Superior temporal gyrus (tissue), 1 donor: ENCODE results near the gene SOSTDC1.
"Not testable (repeated sequence)": the region's sequence is repeated elsewhere in the genome, so short reads cannot be mapped to it uniquely, and the experiment has no call there.

Experiments
- DNase-seq: peaks from one replicate; pipeline ENCODE4 v3.0.0-alpha.2; 2016; ENCODE audit errors: extremely low spot score

SOSTDC1 gene

GRCh38 chr7:16465469-16466361, at the start of gene SOSTDC1:
TSS of gene SOSTDC1 (minus strand) at chr7:16465738. CDS start at chr7:16465668, 70 bp downstream.
- DNase-seq: peak; percentile 57

DNA sequence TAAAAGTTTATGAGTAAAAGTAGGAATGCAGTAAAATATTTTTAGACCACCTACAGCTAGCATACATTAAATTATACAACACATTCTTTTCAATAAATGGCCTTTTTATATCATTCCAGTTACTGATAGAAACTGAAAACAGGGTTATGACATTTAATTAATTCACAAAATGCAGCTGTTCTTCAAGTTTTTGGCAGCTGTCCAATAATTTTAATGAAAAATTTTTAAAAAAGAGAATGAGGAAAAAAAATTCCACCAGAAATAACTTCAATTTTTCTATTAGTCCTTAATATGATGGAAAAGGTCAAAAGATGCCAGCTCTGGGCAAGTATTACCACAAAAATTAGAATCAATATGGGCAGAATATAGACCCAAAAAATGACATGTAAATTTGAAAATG, 49.2 kb upstream of the SOSTDC1 start:
- no peak for DNase-seq

DNA sequence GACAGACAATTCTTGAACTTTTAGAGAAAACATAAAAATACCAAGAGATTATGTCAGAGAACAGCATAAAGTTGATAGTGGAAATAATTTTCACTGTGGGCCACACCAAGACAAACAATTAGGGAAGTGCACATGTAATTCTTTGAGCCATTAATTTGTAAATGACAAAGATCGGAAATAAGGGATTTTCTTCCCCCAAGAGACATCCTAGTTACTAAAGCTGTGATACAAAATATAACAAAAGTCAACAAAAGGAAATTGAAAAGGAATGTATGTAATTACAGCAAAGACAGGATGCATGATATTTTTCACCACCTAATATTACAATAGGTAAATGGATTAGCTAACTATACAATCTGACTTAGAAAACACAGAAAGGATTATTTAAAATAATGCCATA, 48.7 kb upstream of the SOSTDC1 start:
- no peak for DNase-seq

DNA sequence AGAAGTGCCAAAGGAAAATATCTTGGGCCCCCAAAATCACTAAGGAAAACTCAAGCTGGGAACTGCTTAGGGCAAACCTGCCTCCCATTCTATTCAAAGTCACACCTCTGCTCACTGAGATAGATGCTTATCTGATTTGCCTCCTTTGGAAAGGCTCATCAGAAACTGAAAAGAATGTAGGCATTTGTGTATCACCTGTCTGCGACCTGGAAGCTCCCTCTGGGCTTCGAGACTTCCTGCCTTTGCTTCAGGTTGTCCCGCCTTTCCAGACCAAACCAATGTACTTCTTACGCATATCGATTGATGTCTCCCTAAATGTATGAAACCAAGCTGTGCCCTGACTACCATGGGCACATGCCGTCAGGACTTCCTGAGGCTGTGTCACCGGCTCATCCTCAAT, 46.6 kb upstream of the SOSTDC1 start:
- DNase-seq: no peak

DNA sequence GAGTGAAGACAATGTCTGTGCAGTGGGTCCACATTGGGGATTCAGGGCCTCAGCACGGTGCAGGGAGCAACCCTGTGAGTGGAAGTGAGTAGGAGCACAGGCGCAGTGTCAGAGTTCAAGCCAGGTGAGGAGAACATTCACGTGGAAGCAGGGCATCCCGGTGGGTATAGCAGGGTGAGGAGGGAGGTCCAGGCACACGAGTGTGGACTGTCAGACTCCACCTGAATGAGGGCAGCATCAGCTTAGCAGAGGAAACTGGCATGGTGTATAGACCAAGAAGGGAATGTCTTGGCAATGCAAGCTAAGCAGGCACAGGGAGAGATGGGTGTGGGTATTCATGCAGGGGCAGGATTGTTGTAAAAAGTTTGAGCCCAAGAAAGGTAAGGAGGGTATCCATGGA, 45.8 kb upstream of the SOSTDC1 start:
- no peak for DNase-seq

GRCh38 chr7:16509829-16510228, 44.3 kb upstream of the SOSTDC1 start:
- no peak for DNase-seq

GRCh38 chr7:16506422-16506821, 40.9 kb upstream of the SOSTDC1 start:
- DNase-seq: not testable (repeated sequence)

DNA sequence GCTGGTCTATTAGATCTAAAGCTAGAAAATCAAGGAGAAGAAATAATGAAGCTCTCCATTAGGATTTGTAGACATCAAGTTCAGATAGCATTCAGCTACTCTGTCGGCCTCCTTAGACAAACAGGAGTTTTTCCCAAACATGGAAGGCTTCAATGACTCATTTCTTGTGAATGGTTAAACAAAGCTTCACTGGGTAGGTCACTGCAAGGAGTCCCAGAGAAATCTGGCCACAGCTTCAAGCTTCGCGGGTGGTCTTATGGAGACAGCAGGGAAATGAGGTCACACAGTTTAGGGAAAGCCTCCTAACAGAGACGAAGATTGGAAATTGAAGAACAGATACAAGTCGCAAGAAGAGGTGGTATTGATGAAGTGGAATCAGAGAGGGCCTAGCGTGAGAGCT, 38.5 kb upstream of the SOSTDC1 start:
- DNase-seq: no peak

- DNase-seq: no peak
Measured at GRCh38 chr7:16502303-16502702, 36.8 kb upstream of the SOSTDC1 start.

GRCh38 chr7:16498122-16498521, 32.6 kb upstream of the SOSTDC1 start:
- DNase-seq: no peak

DNA sequence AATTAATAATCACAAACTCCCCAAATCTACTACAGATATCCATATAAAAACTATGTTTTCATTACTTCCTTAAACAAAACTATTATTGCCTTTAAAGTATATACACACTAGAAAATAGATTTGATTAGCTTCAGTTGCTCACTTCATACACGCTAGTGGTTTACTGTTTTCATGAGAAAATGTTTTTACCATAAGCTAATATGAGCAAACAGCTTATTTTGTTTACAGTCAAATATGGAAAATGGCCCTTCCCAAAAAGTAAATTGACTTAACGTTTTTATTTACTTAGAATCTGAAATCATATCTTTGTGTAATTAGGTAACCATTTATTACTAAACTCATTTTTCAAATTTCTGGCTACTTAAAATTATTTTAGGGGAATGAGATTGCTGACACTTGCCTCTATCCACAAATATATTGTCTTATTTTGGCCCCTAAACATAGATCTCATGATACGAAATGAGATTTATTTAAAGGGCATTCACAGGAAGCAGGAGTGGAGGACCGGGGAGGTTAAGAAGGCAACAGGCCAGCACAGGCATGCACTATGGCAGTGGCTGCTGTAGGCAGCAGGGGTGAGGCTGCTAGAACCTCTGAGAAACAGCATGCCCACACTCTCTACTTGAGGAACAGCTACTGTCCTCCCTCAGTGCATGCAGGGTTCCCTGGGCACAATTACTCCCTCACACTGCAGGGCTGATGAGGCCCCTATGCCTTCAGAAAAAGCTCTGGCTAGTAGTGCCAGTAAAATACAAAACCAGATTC, 29.6 kb upstream of the SOSTDC1 start:
- no peak for DNase-seq

- DNase-seq: no peak
Measured at GRCh38 chr7:16494551-16494950, 29.0 kb upstream of the SOSTDC1 start.

DNA sequence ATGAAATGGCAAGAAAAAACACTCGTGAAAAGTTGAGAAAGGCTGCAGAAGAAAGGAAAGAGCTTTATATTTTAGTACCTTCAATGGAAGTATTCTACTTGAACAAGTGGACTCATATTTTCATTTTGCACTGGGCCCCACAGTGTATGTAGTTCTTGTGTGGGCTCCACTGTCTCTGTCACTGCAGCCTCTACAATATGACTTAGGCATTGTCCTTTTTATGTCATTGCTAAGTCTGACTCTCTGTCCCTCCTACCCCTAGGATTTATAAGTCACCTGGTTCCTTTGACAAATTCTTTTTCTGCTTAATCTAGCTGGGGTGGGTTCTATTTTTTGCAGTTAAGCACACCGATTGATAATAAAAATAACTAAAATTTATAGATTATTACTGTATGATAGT, 27.7 kb upstream of the SOSTDC1 start:
- DNase-seq: no peak

DNA sequence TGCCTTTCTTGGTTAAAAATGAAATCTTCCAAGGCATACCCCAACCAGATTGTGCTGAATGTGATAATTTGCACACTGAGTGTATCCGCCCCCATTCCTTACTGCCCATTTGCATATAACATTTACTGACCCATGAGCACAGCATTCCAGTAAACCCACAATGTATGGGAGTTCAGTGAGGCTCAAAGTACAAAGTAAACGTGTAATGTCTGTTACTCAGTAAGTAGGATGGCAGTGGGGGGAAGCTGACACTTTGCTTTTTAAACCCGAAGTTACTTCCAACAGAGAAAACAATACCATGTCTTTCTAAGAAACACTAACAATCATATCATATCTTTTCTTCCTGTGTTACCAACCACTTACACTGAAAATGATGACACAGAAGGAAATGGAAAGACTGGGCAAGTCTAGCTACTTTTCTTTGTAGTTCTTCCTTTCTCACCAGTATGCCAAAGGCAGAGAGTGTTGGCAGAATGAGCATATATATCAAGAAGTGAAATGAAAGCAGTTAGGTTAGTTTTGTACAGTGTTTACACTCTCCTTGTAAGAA, 27.1 kb upstream of the SOSTDC1 start:
- DNase-seq: no peak

DNA sequence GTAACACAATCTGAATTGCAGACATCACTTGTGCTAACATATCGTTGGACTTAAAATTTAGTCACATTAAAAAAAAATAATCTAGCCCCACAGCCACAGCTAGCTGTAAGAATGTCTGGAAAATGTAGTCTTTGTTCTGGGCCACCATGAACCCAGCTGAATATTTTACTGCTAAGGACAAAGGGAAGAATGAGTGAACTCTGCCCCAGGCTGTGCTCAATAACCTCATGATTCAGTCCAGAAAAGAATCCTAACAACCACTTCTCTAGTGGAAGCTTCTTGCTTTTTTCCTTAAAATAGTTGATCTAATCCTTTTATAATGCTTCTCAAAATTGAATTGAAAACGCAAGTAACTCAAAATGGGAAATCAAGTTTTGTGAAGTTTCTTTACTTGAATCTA, 25.6 kb upstream of the SOSTDC1 start:
- no peak for DNase-seq

DNA sequence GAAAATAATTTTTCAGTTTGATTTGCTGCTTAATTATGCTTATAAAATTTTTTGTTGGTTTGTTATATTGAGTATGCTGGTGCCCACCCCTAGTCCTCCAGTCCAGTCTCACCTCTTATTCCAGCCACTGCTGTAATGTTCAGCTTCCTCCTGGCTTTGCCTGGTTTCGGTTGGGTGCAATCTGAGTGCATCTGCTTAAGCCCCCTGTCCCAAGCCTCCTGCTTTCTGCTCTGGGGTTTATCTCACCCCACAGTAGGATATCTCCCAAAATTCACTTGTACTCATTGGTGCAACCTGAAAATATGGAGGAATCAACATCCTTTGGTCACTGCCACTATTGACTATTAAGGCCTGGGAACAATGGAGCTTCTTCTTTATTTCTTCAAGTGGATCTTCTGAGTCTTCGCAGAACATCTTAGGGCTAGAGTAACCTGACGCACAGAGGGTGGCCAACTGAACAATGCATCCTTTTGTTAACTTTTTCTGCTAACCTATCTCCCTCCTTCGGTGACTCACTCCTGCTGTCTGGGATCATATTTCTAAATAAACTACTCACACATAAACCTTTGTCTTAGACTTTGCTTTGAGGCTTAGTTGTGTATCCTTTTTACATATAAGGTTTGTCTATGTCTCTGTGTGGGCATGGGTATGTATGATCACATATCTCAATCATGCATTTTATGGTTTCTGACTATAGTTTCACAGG, 19.1 kb upstream of the SOSTDC1 start:
- DNase-seq: no peak

DNA sequence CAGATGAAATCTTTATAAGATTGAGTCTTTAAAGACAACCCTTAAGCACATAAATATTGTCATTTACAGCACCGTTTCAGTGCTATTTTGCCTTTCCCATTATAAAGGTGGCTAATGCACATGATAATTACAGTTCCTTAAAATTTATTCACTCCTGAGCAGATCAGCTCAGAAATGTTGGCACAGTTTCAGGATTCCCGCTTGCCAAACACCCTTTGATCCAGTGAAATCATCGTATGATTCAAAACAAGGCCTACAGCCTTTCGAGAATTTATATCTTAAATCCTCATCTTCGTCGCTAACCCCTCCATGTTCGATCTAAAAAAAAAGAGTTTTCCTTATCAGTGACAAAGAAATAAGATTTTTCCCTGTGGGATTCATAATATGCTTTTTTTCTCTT, 14.1 kb upstream of the SOSTDC1 start:
- no peak for DNase-seq

DNA sequence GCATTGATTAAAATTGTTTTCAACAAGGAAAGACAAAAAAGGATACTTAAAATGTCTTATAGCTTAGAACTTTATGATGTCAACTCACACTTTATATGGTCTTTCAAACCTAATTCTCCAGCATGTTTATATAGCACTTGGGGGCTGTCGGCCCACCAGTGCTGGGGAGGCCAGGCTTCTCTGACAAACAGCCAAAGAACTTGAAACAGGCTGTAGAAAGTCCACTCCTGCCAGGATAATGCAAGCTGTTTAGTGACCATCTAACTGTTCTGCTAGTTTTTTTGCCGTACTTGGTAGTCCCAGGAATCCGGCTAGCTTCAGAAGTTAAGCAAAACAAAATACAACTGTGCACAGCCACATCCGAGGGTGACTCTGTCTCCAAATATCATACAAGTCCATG, 13.6 kb upstream of the SOSTDC1 start:
- DNase-seq: no peak

DNA sequence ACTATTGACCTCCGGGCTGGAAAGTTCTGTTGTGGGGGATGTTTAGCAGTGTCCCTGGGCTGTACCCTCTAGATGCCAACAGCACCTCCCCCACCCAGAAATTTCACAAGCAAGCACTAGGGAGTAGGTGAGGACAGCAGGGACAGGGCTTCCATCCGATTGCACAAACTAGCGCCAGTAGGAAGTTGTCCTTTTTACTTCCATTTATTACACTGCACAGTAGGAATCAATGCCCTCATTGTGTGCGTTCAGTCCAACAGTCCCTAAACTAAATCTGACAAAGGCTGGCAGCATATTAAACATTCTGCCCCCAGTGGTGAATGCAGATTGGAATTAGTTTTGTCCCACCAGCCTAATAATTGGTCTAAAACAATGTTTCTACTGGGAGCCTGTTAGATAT, 6.4 kb upstream of the SOSTDC1 start:
- peak; percentile 58 for DNase-seq

DNA sequence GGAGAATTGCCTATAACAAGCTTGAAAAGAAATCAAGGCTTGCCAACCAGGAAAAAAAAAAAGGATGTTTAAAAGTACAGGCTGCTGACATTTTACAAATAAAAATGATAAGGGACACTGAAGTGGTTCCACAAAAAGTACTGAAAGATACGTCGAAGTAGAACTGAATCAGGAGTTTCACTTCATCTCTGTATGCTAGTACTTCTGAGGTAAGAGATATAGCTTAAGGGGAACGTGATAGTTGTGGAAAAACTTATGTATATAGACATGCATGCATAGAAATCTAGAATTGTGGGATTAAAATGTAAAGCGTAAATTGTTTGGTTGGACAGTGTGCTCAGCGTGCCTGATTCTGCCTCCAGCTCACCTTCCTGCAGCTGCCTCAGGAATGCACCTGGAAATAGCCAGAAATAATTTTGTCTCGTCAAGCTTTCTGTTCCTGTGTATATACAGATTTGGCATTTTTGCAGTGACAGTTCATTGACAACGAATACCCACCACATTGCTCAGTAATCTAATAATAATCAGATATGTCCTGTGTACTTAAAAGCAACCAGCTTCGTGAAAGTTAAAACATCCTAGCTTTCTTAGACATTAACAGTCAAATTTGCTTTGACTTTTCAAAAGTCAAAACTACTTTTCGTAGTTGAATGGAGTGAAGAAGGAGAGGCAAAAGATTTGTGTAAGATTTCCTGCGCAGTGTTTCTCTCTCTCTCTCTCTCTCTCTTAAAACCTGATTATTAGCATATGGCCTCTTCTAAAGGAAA, 1.4 kb downstream of the SOSTDC1 start:
- no peak for DNase-seq

DNA sequence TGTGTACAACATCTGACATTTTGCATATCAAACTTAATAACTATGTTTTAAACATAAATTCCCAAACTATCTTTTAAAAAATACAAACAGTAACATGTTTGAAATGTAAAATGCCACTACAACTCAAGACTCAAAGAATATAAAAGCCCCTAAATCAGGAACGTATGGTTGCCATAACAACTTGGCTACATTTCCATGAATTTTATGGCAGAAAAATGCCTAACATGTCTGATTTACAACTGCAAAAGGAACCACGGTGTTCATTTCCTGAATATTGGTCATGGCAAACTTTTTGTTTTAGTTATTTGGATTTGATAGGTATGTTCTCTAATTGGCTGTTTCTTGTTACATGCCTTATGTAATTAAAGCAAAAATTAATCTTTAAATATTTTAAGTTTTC, 2.0 kb downstream of the SOSTDC1 start:
- no peak for DNase-seq
